Measurements from ENCODE around the gene NRXN3.

GRCh38 chr14:78446807-78447206 lies 276.6 kb downstream of the NRXN3 start:
- TF ChIP-seq CTCF (conservative IDR thresholded peaks at IDR 0.05; ENCODE audit: low read depth, low read length) (no peak), MAFK (IDR thresholded peaks at IDR 0.05; ENCODE audit: low read depth, low read length) (no peak), BHLHE40 (IDR thresholded peaks at IDR 0.05; ENCODE audit: low read depth, low read length) (no peak), POLR2A (IDR thresholded peaks at IDR 0.05; ENCODE audit: low read depth, low read length) (no peak), NFE2L2 (IDR thresholded peaks at IDR 0.05; ENCODE audit: low read depth, low read length) (no peak), RAD21 (IDR thresholded peaks at IDR 0.05; ENCODE audit: low read length) (no peak), RFX5 (IDR thresholded peaks at IDR 0.05; ENCODE audit: low read depth, low read length) (no peak), FOS (IDR thresholded peaks at IDR 0.05; ENCODE audit: low read depth, low read length) (no peak), USF2 (IDR thresholded peaks at IDR 0.05; ENCODE audit: low read depth, low read length) (no peak), RCOR1 (IDR thresholded peaks at IDR 0.05; ENCODE audit: insufficient replicate concordance, low read length) (no peak)

Data from IMR-90 (cell line).